ENCODE data around the gene TRAPPC14. TPM values are rescaled to one million over a fixed set of nuclear protein-coding genes. Genes with fewer than 3 reads are reported as not detected.

Gene TRAPPC14
- total and polyA plus RNA-seq, 2 of the 13 experiments (the other 11 are each of a cell fraction or from before 2014, with no cell fraction given): 4.7 to 9.6 TPM

DNA sequence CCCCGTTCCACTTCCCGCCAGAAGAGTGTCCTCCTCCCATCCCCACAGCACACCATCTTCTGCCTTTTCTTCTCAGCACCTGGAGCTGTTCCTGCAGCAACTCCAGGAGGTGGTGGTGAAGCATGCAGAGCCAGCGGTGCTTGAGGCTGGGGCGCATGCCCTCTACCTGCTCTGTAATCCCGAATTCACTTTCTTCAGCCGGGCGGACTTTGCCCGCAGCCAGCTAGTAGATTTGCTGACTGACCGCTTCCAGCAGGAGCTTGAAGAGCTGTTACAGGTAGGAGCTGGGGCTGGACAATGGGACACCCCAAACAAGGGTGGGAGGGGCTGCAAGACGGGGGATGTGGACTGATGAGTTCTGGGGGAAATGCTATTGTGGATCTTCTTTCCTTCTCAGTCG lies 42.2 kb upstream of the TRAPPC14 start:
- Histone ChIP-seq H3K4me2 (ENCODE audit: low read depth, low read length) (peak overlapping the region; percentile 29; the same call in 1 of the 2 replicates), H3K4me3 (replicated peaks in 1 of 3; ENCODE audit: insufficient read depth in 1 of 3, low read depth in 2 of 3, low read length in 3 of 3) (no peak overlapping the region), H3K79me2 (ENCODE audit: insufficient read depth, low read length) (no peaks in the 10 kb centered on the region), H3K9ac (ENCODE audit: insufficient read depth, low read depth, low read length) (no peak overlapping the region), H2AFZ (ENCODE audit: low read length) (no peak overlapping the region), H3K27me3 (ENCODE audit: control insufficient read depth in 1 of 2, insufficient read depth in 2 of 2, low read length in 2 of 2) (no peaks in the 10 kb centered on the region), H4K20me1 (ENCODE audit: insufficient read depth, low read length) (no peaks in the 10 kb centered on the region), H3K9me3 (ENCODE audit: low read length) (no peaks in the 10 kb centered on the region), H3K27ac (ENCODE audit: extremely low read length, insufficient read depth, low read length) (no peak overlapping the region), H3K36me3 (replicated peaks in 1 of 2; ENCODE audit: control insufficient read depth in 1 of 2, insufficient read depth in 2 of 2, low read length in 2 of 2) (no peaks in the 10 kb centered on the region), H3K4me1 (ENCODE audit: insufficient read depth, low read length) (peaks cover 13% of the 10 kb centered on the region)
- FAIRE-seq (no peak), DNase-seq (ENCODE audit: low spot score) (peak; percentile 17), ATAC-seq (peak; percentile 69)
- ChIA-PET POLR2A (no interaction called here), CTCF (ENCODE audit: low intra/inter-chr PET ratio, low total read pairs) (no interaction called here)
- in situ Hi-C loops (cut with HindIII; ENCODE audit: extremely low pct_ligation_motif_present, low pct_unique_long_range_greater_than_20kb) (no loop called here), intact Hi-C loops (cut with micrococcal nuclease; ENCODE audit: unreplicated experiment) (no loop called here)
- 15% methylated on average over 11 of the region's 11 CpGs for WGBS (ENCODE audit: low lambda C conversion rate)
- TF ChIP-seq, protein P1, sequence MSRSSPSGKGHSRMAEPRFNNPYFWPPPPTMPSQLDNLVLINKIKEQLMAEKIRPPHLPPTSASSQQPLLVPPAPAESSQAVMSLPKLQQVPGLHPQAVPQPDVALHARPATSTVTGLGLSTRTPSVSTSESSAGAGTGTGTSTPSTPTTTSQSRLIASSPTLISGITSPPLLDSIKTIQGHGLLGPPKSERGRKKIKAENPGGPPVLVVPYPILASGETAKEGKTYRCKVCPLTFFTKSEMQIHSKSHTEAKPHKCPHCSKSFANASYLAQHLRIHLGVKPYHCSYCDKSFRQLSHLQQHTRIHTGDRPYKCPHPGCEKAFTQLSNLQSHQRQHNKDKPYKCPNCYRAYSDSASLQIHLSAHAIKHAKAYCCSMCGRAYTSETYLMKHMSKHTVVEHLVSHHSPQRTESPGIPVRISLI (CRISPR knock-in tag; IDR thresholded peaks at IDR 0.05; ENCODE audit: borderline replicate concordance): no peak
- no peak for TF ChIP-seq ZBTB44 (CRISPR knock-in tag; IDR thresholded peaks at IDR 0.05)
- TF ChIP-seq ZNF382 (CRISPR knock-in tag; IDR thresholded peaks at IDR 0.05; ENCODE audit: borderline replicate concordance): no peak
- TF ChIP-seq MAFK (conservative IDR thresholded peaks at IDR 0.05 in 1 of 2, IDR thresholded peaks at IDR 0.05 in 1 of 2; ENCODE audit: low read length in 2 of 2): 0 out of 4 replicates have a peak, but pooled peaks have one; percentile 3 to 6
- TF ChIP-seq HNF4G (IDR thresholded peaks at IDR 0.05; ENCODE audit: borderline replicate concordance, low read depth, low read length): 0 out of 2 replicates have a peak, but pooled peaks have one; percentile 39
- peak; percentile 53; the same call in 1 of the 2 replicates for TF ChIP-seq HNF4G (CRISPR knock-in tag; IDR thresholded peaks at IDR 0.05; ENCODE audit: borderline replicate concordance, low read depth)
- 0 out of 2 replicates have a peak, but pooled peaks have one; percentile 10 for TF ChIP-seq ZNF687 (CRISPR knock-in tag; IDR thresholded peaks at IDR 0.05)
- TF ChIP-seq HNF4A (CRISPR knock-in tag; IDR thresholded peaks at IDR 0.05): peak; percentile 56; the same call in 1 of the 2 replicates
- no peak for TF ChIP-seq MTF1 (CRISPR knock-in tag; IDR thresholded peaks at IDR 0.05)
- no peak for TF ChIP-seq ZNF160 (CRISPR knock-in tag; IDR thresholded peaks at IDR 0.05)
- no TSS peak for BruUV-seq (replicated peaks)

Data from HepG2 (cell line).